ENCODE measurements around the gene ACOT9.

Gene ACOT9

DNA sequence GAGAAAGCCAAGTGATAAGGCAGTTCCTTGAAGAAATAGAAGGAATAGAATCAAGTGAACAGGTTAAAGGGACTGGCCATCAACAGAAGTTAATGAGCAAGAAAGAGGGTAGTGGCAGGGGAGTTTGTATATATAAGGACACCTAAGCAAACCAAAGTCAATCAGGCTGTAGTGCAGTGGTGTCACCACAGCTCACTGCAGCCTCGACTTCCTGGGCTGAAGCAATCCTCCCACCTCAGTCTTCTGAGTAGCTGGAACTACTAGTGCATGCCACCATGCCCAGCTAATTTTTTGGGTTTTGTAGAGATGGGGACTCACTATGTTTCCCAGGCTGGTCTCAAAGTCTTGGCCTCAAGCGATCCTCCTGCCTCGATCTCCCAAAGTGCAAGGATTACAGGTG lies 15.9 kb downstream of the ACOT9 start:
- TF ChIP-seq YY1 (IDR thresholded peaks at IDR 0.05; ENCODE audit: low read depth), result no peak
- no peak for TF ChIP-seq EGR1 (IDR thresholded peaks at IDR 0.05)
- TF ChIP-seq EP300 (IDR thresholded peaks at IDR 0.05; ENCODE audit: borderline replicate concordance), result no peak
- TF ChIP-seq, protein P1, sequence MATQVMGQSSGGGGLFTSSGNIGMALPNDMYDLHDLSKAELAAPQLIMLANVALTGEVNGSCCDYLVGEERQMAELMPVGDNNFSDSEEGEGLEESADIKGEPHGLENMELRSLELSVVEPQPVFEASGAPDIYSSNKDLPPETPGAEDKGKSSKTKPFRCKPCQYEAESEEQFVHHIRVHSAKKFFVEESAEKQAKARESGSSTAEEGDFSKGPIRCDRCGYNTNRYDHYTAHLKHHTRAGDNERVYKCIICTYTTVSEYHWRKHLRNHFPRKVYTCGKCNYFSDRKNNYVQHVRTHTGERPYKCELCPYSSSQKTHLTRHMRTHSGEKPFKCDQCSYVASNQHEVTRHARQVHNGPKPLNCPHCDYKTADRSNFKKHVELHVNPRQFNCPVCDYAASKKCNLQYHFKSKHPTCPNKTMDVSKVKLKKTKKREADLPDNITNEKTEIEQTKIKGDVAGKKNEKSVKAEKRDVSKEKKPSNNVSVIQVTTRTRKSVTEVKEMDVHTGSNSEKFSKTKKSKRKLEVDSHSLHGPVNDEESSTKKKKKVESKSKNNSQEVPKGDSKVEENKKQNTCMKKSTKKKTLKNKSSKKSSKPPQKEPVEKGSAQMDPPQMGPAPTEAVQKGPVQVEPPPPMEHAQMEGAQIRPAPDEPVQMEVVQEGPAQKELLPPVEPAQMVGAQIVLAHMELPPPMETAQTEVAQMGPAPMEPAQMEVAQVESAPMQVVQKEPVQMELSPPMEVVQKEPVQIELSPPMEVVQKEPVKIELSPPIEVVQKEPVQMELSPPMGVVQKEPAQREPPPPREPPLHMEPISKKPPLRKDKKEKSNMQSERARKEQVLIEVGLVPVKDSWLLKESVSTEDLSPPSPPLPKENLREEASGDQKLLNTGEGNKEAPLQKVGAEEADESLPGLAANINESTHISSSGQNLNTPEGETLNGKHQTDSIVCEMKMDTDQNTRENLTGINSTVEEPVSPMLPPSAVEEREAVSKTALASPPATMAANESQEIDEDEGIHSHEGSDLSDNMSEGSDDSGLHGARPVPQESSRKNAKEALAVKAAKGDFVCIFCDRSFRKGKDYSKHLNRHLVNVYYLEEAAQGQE (IDR thresholded peaks at IDR 0.05; ENCODE audit: low read depth), result no peak
- TF ChIP-seq TCF12 (IDR thresholded peaks at IDR 0.05; ENCODE audit: low read depth), result no peak
- TF ChIP-seq FOXM1 (IDR thresholded peaks at IDR 0.05; ENCODE audit: borderline replicate concordance, low read depth), result no peak
- TF ChIP-seq CEBPB (IDR thresholded peaks at IDR 0.05), result no peak
- TF ChIP-seq, protein P2, sequence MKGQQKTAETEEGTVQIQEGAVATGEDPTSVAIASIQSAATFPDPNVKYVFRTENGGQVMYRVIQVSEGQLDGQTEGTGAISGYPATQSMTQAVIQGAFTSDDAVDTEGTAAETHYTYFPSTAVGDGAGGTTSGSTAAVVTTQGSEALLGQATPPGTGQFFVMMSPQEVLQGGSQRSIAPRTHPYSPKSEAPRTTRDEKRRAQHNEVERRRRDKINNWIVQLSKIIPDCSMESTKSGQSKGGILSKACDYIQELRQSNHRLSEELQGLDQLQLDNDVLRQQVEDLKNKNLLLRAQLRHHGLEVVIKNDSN (IDR thresholded peaks at IDR 0.05), result no peak
- no peak for TF ChIP-seq RAD21 (IDR thresholded peaks at IDR 0.05; ENCODE audit: low read depth)
- TF ChIP-seq CREB1 (IDR thresholded peaks at IDR 0.05; ENCODE audit: low read depth), result no peak
- TF ChIP-seq TEAD4 (IDR thresholded peaks at IDR 0.05), result no peak
- TF ChIP-seq NFIC (IDR thresholded peaks at IDR 0.05), result no peak
- TF ChIP-seq TAF1 (IDR thresholded peaks at IDR 0.05; ENCODE audit: low read depth), result no peak
- TF ChIP-seq, protein P3, sequence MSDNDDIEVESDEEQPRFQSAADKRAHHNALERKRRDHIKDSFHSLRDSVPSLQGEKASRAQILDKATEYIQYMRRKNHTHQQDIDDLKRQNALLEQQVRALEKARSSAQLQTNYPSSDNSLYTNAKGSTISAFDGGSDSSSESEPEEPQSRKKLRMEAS (IDR thresholded peaks at IDR 0.05), result no peak
- no peak for TF ChIP-seq ZBTB7A (IDR thresholded peaks at IDR 0.05; ENCODE audit: low read depth)

DNA sequence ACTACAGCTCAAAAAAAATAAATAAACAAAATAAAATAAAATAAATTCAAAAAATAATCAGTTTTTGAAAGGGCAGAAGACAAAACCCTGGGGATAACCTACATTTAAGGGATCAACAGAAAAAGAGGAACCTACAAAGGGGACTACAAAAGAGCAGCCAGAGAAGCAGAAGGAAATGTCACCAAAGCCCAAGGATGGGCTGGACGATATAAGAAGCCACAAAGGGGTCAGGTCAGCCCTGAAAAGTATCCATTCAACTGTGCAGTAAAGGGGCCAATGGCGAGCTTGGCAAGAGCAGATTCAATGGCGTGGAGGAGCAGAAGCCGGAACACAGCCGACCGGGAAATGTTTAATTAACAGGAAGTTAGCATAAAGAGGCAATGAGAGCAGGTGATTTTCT lies 16.9 kb downstream of the ACOT9 start:
- TF ChIP-seq EP300 (IDR thresholded peaks at IDR 0.05; ENCODE audit: borderline replicate concordance), result no peak
- TF ChIP-seq NFIC (IDR thresholded peaks at IDR 0.05), result no peak
- TF ChIP-seq, protein P1 (IDR thresholded peaks at IDR 0.05; ENCODE audit: low read depth), result no peak
- TF ChIP-seq, protein P2 (IDR thresholded peaks at IDR 0.05), result no peak
- no peak for TF ChIP-seq TEAD4 (IDR thresholded peaks at IDR 0.05)
- TF ChIP-seq RAD21 (IDR thresholded peaks at IDR 0.05; ENCODE audit: low read depth), result no peak
- TF ChIP-seq FOXM1 (IDR thresholded peaks at IDR 0.05; ENCODE audit: borderline replicate concordance, low read depth), result no peak
- TF ChIP-seq, protein P3 (IDR thresholded peaks at IDR 0.05), result no peak
- TF ChIP-seq YY1 (IDR thresholded peaks at IDR 0.05; ENCODE audit: low read depth), result no peak
- TF ChIP-seq TCF12 (IDR thresholded peaks at IDR 0.05; ENCODE audit: low read depth), result no peak
- TF ChIP-seq TAF1 (IDR thresholded peaks at IDR 0.05; ENCODE audit: low read depth), result no peak
- TF ChIP-seq CREB1 (IDR thresholded peaks at IDR 0.05; ENCODE audit: low read depth), result no peak
- TF ChIP-seq ZBTB7A (IDR thresholded peaks at IDR 0.05; ENCODE audit: low read depth), result no peak
- no peak for TF ChIP-seq EGR1 (IDR thresholded peaks at IDR 0.05)
- TF ChIP-seq CEBPB (IDR thresholded peaks at IDR 0.05), result no peak

DNA sequence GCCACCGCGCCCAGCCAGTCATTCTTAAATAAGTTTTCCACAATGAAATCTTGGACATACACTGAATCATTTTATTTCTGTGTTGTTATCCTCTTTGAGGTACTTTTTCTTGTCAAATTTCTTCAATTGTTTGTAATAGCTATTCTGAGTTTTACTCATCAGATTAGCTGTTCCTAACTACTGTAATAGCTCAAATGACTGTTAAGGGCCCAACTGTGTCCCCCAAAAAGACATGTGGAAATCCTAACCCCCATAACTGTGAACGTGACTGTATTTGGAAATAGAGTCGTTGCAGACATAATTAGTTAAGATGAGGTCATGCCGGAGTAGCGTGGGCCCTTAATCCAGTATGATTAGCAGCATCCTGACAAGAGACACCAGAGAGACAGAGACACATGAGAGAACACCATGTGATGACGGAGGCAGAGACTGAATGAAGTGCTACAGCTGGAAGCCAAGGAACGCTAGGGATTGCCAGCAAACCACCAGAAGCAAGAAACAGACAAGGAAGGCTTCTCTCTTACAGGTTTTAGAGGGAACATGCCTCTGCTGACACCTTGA lies 22.9 kb downstream of the ACOT9 start:
- TF ChIP-seq CREB1 (IDR thresholded peaks at IDR 0.05; ENCODE audit: low read depth) (no peak), ZBTB7A (IDR thresholded peaks at IDR 0.05; ENCODE audit: low read depth) (no peak), TEAD4 (IDR thresholded peaks at IDR 0.05) (no peak), CEBPB (IDR thresholded peaks at IDR 0.05) (no peak), TCF12 (IDR thresholded peaks at IDR 0.05; ENCODE audit: low read depth) (no peak), EGR1 (IDR thresholded peaks at IDR 0.05) (no peak)

DNA sequence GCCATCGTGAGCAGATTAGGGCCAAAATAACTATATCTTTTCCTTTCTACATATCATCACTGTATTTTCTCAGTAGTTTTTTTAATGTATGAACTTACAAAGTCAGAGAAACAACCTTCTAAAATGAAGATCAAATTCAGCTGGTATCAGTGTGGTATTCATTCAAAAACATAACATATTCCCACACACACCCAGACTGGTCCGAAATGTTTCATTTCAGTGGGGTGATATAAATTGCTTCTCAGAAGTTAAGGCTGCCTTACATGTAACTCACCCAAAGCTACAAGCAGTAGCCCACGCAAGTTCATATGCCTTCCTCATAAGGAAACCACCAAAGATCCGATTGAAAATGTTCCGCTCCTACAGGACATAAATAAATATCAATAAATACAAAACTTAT lies 37.8 kb downstream of the ACOT9 start:
- TF ChIP-seq EP300 (IDR thresholded peaks at IDR 0.05; ENCODE audit: borderline replicate concordance) (no peak), ZBTB7A (IDR thresholded peaks at IDR 0.05; ENCODE audit: low read depth) (no peak), TEAD4 (IDR thresholded peaks at IDR 0.05) (no peak), TCF12 (IDR thresholded peaks at IDR 0.05; ENCODE audit: low read depth) (no peak), CREB1 (IDR thresholded peaks at IDR 0.05; ENCODE audit: low read depth) (no peak), YY1 (IDR thresholded peaks at IDR 0.05; ENCODE audit: low read depth) (no peak), TAF1 (IDR thresholded peaks at IDR 0.05; ENCODE audit: low read depth) (no peak), NFIC (IDR thresholded peaks at IDR 0.05) (no peak), EGR1 (IDR thresholded peaks at IDR 0.05) (no peak), CEBPB (IDR thresholded peaks at IDR 0.05) (no peak), FOXM1 (IDR thresholded peaks at IDR 0.05; ENCODE audit: borderline replicate concordance, low read depth) (no peak), RAD21 (IDR thresholded peaks at IDR 0.05; ENCODE audit: low read depth) (no peak)
- TF ChIP-seq, protein P2 (IDR thresholded peaks at IDR 0.05), result no peak
- TF ChIP-seq, protein P3 (IDR thresholded peaks at IDR 0.05), result no peak
- TF ChIP-seq, protein P1 (IDR thresholded peaks at IDR 0.05; ENCODE audit: low read depth), result no peak

All from Ishikawa (cell line).